Testis (tissue), 3 donors: Measurements from ENCODE around the gene SLC9A3. TPM values are rescaled to one million over a fixed set of nuclear protein-coding genes. Genes with fewer than 3 reads are reported as not detected.

Experiments
- DNase-seq: peaks from one replicate; pipeline ENCODE4 v3.0.0-alpha.2; 2019
- H3K27ac ChIP-seq, 2 donors: fragments of 200-600 bp; sonication (generic); one replicate each; pipeline ENCODE4 v1.5.1; 2019
- H3K27me3 ChIP-seq: fragments of 200-600 bp; sonication (generic); one replicate; pipeline ENCODE4 v1.5.1; 2019
- H3K36me3 ChIP-seq: fragments of 200-600 bp; sonication (generic); one replicate; pipeline ENCODE4 v1.5.1; 2017; ENCODE audit warnings: low read depth; ENCODE audit errors: missing control alignments
- H3K4me1 ChIP-seq: fragments of 200-600 bp; sonication (generic); one replicate; pipeline ENCODE4 v1.5.1; 2019
- H3K4me3 ChIP-seq, 2 donors: fragments of 200-600 bp; sonication (generic); one replicate each; pipeline ENCODE4 v1.5.1; 2017 to 2019
- H3K9me3 ChIP-seq: fragments of 200-600 bp; sonication (generic); one replicate; pipeline ENCODE4 v1.5.1; 2017
- POLR2A ChIP-seq: fragments of 450-650 bp; IDR thresholded peaks from one replicate; pipeline ENCODE4 v1.6.1; 2017; ENCODE audit warnings: antibody characterized with exemption, mild to moderate bottlenecking, moderate library complexity
- WGBS, 2 donors: methylation state at CpG; one replicate each; pipeline ENCODE4 v1.1.5; 2018; 5-methylcytosine and 5-hydroxymethylcytosine counted together
- intact Hi-C: fragments of 100-400 bp; cut with DNase I; formaldehyde crosslinking; loops from one replicate; pipeline ENCODE4 v1.15.1; 2023; ENCODE audit warnings: low total_unique reads
- polyA plus RNA-seq: library from polyadenylated mRNA; stranded (reverse); fragments of 350-450 nt; fragmentation: Illumina TruSeq; extraction: RNeasy Lipid Tissue Mini Kit (QIAGEN cat#74804); gene quantifications from one replicate; pipeline ENCODE4 v1.2.3, GENCODE V29; 2014; ENCODE audit warnings: low read depth, low replicate concordance; ENCODE audit not compliant: insufficient read depth
- total RNA-seq, 2 donors: library from RNA; depleted of rRNA; stranded (reverse); fragments of >200 nt; gene quantifications; one replicate each; pipeline ENCODE4 v1.2.3, GENCODE V29; 2016
- TF ChIP-seq, protein P1 (sequence below), 3 experiments: fragments of 450-650 bp in 2 of 3; fragments of 200-600 bp in 1 of 3; sonication (generic) in 1 of 3; IDR thresholded peaks; one replicate each; pipeline ENCODE4 v1.5.1; 2016 to 2019; ENCODE audit warnings: antibody characterized with exemption in 3 of 3, mild to moderate bottlenecking in 2 of 3, moderate library complexity in 1 of 3

SLC9A3 gene
- total and polyA plus RNA-seq, 3 donors from 2014 or later: 2.3 to 3.8 (median 2.6) TPM

- Histone ChIP-seq H3K9me3 (no peaks in the 10 kb centered on the region), H3K4me3 (no peak overlapping the region), H3K27me3 (no peaks in the 10 kb centered on the region), H3K4me1 (no peaks in the 10 kb centered on the region), H3K36me3 (no peaks in the 10 kb centered on the region), H3K27ac (no peak overlapping the region)
- intact Hi-C loops: no loop called here
- TF ChIP-seq, protein P1, sequence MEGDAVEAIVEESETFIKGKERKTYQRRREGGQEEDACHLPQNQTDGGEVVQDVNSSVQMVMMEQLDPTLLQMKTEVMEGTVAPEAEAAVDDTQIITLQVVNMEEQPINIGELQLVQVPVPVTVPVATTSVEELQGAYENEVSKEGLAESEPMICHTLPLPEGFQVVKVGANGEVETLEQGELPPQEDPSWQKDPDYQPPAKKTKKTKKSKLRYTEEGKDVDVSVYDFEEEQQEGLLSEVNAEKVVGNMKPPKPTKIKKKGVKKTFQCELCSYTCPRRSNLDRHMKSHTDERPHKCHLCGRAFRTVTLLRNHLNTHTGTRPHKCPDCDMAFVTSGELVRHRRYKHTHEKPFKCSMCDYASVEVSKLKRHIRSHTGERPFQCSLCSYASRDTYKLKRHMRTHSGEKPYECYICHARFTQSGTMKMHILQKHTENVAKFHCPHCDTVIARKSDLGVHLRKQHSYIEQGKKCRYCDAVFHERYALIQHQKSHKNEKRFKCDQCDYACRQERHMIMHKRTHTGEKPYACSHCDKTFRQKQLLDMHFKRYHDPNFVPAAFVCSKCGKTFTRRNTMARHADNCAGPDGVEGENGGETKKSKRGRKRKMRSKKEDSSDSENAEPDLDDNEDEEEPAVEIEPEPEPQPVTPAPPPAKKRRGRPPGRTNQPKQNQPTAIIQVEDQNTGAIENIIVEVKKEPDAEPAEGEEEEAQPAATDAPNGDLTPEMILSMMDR (IDR thresholded peaks at IDR 0.05): no peak
- TF ChIP-seq POLR2A: no peak
- no peak for DNase-seq
- 93 to 100% methylated on average over 2 to 10 of the region's 12 CpGs for WGBS, 2 donors
These were observed 21.6 kb upstream of the SLC9A3 start for GRCh38 chr5:545641-546375.

GRCh38 chr5:544675-545355 lies 20.6 kb upstream of the SLC9A3 start:
- Histone ChIP-seq H3K27me3 (no peaks in the 10 kb centered on the region), H3K27ac (no peak overlapping the region), H3K4me1 (peaks cover 3% of the 10 kb centered on the region), H3K4me3 (no peak overlapping the region), H3K9me3 (no peaks in the 10 kb centered on the region), H3K36me3 (no peaks in the 10 kb centered on the region)
- WGBS, 2 donors: 82 to 90% methylated on average over 9 of the region's 9 CpGs
- no peak for DNase-seq
- intact Hi-C loops: no loop called here
- TF ChIP-seq, protein P1 (IDR thresholded peaks at IDR 0.05): no peak
- no peak for TF ChIP-seq POLR2A

DNA sequence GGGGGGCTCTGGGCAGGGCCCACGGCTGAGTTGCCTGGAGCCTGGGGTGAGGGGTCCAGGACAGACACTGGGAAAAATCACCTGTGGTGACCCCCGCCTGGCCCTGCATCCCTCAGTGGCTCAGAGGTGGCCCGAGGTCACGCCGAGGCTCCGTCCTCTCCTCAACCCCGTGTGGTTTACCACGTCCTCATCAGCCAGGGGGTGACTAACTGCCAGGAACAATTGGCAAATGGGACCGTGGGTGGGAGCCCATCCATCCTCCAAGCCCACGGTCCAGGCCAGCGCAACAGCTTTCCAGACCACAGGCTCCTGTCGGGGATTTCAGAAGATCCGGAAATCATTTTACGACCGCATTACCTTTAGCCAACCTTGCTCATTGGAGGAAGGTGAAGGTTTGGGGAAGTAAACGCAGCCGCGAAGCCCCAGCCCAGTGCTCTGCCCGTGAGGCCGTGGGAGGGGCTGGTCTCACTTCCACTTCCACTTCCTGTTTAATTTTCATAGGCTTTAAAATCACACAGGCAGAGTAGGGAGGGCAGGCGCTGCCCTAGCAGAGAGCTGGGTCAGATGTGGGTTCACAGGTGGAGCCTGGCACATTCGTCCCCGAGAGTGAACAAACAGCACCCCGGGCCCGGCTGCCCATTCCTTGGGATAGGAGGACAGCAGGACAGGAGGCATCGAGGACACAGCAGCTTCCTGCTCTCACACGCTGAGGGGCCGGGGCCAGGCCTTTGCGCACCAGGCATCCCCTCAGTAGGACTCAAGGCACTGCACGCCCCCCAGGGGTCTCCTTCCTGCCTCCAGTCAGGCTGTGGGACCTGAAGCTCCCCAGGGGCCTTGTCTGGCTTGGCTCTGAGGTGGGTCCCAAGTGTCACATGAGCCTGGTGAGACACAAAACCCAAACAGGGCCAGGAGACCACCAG lies 19.8 kb upstream of the SLC9A3 start:
- Histone ChIP-seq H3K27me3 (no peaks in the 10 kb centered on the region), H3K36me3 (no peaks in the 10 kb centered on the region), H3K9me3 (no peaks in the 10 kb centered on the region), H3K27ac (no peak overlapping the region), H3K4me3 (no peak overlapping the region), H3K4me1 (peaks cover 7% of the 10 kb centered on the region)
- intact Hi-C loops: no loop called here
- DNase-seq: no peak
- WGBS, 2 donors: 81 to 82% methylated on average over 23 to 30 of the region's 30 CpGs
- TF ChIP-seq, protein P1 (IDR thresholded peaks at IDR 0.05): no peak
- TF ChIP-seq POLR2A: no peak

- intact Hi-C loops: no loop called here
These were observed 19.1 kb upstream of the SLC9A3 start for GRCh38 chr5:543351-543750.

More at GRCh38 chr5:543351-543750, 19.1 kb upstream of the SLC9A3 start:
- Histone ChIP-seq H3K4me1 (peaks cover 7% of the 10 kb centered on the region), H3K9me3 (no peaks in the 10 kb centered on the region), H3K27ac (no peak overlapping the region), H3K4me3 (no peak overlapping the region), H3K36me3 (no peaks in the 10 kb centered on the region), H3K27me3 (no peaks in the 10 kb centered on the region)
- no peak for DNase-seq
- 93% methylated on average over 4 to 5 of the region's 5 CpGs for WGBS, 2 donors
- TF ChIP-seq, protein P1 (IDR thresholded peaks at IDR 0.05): no peak
- no peak for TF ChIP-seq POLR2A
